HFFc6 (cell line): Measurements from ENCODE around the gene OSBPL2. TPM values are rescaled to one million over a fixed set of nuclear protein-coding genes. Genes with fewer than 3 reads are reported as not detected.

ENCODE experiments used
- DNase-seq: peaks from one replicate; pipeline ENCODE4 v3.0.0-alpha.2; 2018
- H3K27ac Mint-ChIP-seq: 2 replicates; pipeline ENCODE4 v1.8.0; 2020; ENCODE audit warnings: mild to moderate bottlenecking, mixed read lengths
- H3K27me3 Mint-ChIP-seq: 2 replicates; pipeline ENCODE4 v1.8.0; 2021; ENCODE audit warnings: mild to moderate bottlenecking, moderate library complexity, mixed read lengths; ENCODE audit not compliant: insufficient read depth
- H3K36me3 Mint-ChIP-seq: 2 replicates; pipeline ENCODE4 v1.8.0; 2021; ENCODE audit warnings: low read depth, mixed read lengths
- H3K4me1 Mint-ChIP-seq: 2 replicates; pipeline ENCODE4 v1.8.0; 2020; ENCODE audit warnings: low read depth, mixed read lengths
- H3K4me3 Mint-ChIP-seq: 2 replicates; pipeline ENCODE4 v1.8.0; 2020; ENCODE audit warnings: mild to moderate bottlenecking, moderate library complexity, mixed read lengths
- H3K9me3 Mint-ChIP-seq: 2 replicates; pipeline ENCODE4 v1.8.0; 2020; ENCODE audit warnings: mild to moderate bottlenecking, mixed read lengths
- CTCF ChIP-seq: fragments of 200-600 bp; sonication (generic); IDR thresholded peaks from 2 replicates; pipeline ENCODE4 v1.5.0; 2021; ENCODE audit warnings: antibody characterized with exemption, mild to moderate bottlenecking
- total RNA-seq, 6 experiments: library from RNA; stranded (reverse); fragmentation: NEBNext Ultra II Directional; extraction: Animal tissue kit (Norgen Biotek cat#: 25700); gene quantifications; 2 replicates in 1 of 6; 3 replicates in 5 of 6; pipeline ENCODE4 v1.2.3, GENCODE V29; 2021

The OSBPL2 gene
- total RNA-seq, 6 experiments from 2014 or later: 32.2 to 37.6 (median 33.5) TPM

GRCh38 chr20:62208061-62208794, 30.1 kb upstream of the OSBPL2 start:
- peaks cover 2% of the 10 kb centered on the region for H3K27me3 Mint-ChIP-seq
- 0 out of 2 replicates have a peak, but pooled peaks cover 5% of the 10 kb centered on the region for H3K36me3 Mint-ChIP-seq
- TF ChIP-seq CTCF: no peak
- H3K4me3 Mint-ChIP-seq: no peak overlapping the region
- peaks cover 6% of the 10 kb centered on the region for H3K4me1 Mint-ChIP-seq
- no peak overlapping the region for H3K27ac Mint-ChIP-seq
- no peak for DNase-seq
- H3K9me3 Mint-ChIP-seq: no peaks in the 10 kb centered on the region

GRCh38 chr20:62208795-62209755, 29.2 kb upstream of the OSBPL2 start:
- no peak overlapping the region for H3K27ac Mint-ChIP-seq
- no peaks in the 10 kb centered on the region for H3K9me3 Mint-ChIP-seq
- no peak for DNase-seq
- H3K4me3 Mint-ChIP-seq: no peak overlapping the region
- H3K36me3 Mint-ChIP-seq: no peaks in the 10 kb centered on the region
- H3K27me3 Mint-ChIP-seq: peaks cover 2% of the 10 kb centered on the region
- TF ChIP-seq CTCF: no peak
- no peaks in the 10 kb centered on the region for H3K4me1 Mint-ChIP-seq

- H3K4me1 Mint-ChIP-seq: no peaks in the 10 kb centered on the region
- no peak overlapping the region for H3K4me3 Mint-ChIP-seq
- H3K36me3 Mint-ChIP-seq: no peaks in the 10 kb centered on the region
- no peak for DNase-seq
- TF ChIP-seq CTCF: no peak
- H3K27me3 Mint-ChIP-seq: peaks cover 9% of the 10 kb centered on the region
- no peaks in the 10 kb centered on the region for H3K9me3 Mint-ChIP-seq
- H3K27ac Mint-ChIP-seq: no peak overlapping the region
These were observed 28.3 kb upstream of the OSBPL2 start for GRCh38 chr20:62209850-62210495.

GRCh38 chr20:62210496-62210855, 27.8 kb upstream of the OSBPL2 start:
- Mint-ChIP-seq H3K9me3 (no peaks in the 10 kb centered on the region), H3K4me1 (no peaks in the 10 kb centered on the region), H3K36me3 (no peaks in the 10 kb centered on the region), H3K27ac (no peak overlapping the region), H3K27me3 (peaks cover 7% of the 10 kb centered on the region), H3K4me3 (no peak overlapping the region)
- no peak for DNase-seq
- TF ChIP-seq CTCF: no peak

GRCh38 chr20:62211216-62211615, 27.1 kb upstream of the OSBPL2 start:
- DNase-seq: no peak
- TF ChIP-seq CTCF: no peak
- no peak overlapping the region for H3K4me3 Mint-ChIP-seq
- no peaks in the 10 kb centered on the region for H3K4me1 Mint-ChIP-seq
- no peaks in the 10 kb centered on the region for H3K36me3 Mint-ChIP-seq
- H3K27ac Mint-ChIP-seq: no peak overlapping the region
- peaks cover 7% of the 10 kb centered on the region for H3K27me3 Mint-ChIP-seq
- no peaks in the 10 kb centered on the region for H3K9me3 Mint-ChIP-seq
